HS-27A (cell line): ENCODE measurements around the gene CADM1.

Experiments used
- DNase-seq: peaks from one replicate; pipeline ENCODE4 v3.0.0-alpha.2; 2012; ENCODE audit warnings: low read depth, missing footprints

CADM1 gene

DNA sequence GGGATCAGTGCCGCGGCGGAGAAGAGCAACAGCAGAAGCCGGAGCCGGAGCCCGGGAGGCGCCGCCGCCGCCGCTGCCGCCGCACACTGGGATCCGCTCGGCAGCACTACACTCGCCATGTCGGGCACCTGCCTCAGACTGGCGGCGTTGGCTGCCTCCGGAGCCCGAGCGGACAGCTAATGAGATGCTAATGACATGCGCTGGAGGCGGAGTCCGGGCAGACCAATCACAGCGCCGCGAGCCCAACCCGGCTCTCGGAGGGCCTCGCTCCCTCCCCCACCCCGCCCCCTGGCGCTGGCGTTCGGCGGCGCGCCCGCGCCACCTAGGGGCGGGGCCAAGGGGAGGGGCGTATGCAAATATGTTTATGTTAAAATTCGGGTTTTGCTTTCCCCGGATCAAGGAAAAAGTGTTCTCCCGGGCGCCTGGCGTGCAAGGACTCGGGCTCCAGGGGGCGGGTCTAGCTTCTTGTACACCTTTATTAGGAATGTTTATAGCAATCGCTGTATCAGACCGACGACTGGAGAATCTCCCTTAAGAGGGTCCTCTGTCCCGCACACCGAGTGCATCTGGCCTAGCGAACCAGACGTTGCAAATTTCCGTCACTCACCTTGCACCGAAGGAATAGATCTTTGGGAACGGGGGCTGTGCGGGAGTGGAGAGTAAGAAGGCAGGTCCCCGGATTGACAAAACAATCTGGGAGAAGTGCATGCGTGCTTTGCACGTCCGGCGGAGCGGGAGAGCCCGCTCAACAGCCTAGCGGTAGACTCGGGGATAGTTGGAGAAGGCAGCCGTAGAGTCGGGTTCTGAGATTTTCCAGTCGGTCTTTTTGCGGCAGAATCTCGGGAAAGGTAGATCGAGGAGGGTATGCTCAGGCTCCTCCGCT lies at the start of gene CADM1:
Gene CADM1, minus strand, starts transcription at position 140 of the 883 bp plus-strand sequence.
- DNase-seq, result no peak

DNA sequence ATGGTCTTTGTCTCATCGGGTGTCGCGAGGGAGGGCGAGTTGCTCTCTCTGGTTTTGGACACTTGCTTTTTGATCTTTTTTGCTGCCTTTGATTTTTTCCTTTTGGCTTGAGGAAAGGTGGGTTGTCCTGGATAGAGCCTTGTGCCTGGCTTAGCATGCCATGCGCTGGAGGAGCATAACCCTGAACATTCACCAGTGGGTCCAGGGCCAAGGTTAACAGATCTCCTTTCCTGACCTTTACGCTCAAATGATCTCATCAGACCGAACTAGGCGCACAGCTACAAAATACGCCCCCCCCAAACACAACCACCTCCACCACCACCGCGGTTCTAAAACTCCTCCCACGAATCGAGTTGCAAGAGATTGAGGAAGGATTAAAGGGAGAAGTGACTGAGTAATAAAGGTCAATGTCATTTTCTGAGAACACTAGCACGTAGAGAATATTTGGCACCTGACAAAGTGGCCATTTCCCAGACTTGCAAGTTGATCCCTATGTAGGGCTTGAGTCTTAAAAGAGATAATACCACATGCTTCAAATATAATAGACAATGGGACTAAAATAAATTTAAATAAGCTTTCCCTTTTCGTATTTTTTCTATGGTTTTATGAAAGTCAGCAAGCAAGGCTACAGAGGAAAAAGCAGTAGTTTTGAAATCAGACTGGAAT lies 48.7 kb upstream of the CADM1 start:
- no peak for DNase-seq

DNA sequence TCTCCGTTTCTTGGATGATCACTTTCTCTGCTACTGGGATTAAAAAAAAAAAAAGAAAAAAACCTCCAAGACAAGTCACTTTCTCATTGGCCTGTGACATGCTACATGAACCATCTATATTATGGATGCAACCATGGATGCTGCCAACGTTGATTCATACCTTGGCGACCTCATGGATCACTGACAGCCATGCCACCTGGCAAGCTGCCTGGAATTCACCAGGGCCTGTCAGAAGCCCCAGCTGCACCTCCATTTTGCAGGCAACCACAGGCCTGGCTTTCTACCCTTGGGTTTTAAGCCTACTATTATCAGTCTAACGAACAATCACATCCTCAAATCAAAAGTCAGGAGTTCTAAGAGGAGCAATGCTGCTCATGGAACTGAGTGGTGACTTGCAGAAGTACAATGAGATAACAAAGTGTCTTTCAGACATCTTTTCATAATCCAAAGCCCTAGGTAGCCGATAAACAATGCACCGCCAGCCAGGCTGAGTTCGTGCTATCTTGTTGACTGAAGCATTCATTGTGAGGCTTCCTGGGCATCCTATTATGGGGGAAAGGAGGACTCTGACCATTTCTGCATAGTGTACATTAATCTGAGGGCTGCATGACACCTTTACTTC lies 48.0 kb upstream of the CADM1 start:
- no peak for DNase-seq

DNA sequence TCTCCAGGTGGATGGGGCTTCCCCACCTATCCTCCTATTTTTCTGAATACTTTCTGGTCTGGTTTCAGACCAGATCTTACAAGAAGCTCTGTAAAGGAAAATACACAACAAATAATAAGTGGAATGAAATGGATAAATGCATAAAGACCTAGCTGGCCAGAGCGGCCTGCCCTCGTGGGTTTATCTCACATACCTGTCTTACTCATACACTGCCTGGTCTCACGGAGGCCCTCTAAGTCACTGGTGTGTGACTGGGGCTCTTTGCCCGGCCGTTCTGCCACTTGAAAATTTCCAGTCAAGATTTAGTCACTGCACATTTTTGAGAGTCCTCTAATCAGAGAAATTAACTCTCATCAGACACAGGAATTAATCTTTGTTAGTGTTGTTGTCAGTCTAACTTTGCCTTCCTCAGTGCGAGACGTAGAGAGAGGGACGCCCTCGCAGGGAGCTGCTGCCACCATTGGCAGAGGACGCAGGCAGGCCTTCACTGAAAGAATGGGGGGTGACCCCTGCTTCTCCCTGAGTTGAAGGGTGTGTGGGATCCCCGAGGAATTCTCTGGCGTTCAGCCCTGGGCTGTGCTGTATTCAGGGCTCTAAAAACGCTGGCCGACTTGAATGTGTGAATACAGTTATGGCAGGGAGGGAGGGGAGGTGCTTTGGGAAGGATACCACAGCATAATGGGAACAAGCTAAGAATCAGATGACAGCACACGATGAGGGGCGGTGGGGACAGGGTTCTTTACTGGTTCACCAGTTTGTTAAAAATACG lies 46.3 kb upstream of the CADM1 start:
- no peak for DNase-seq

DNA sequence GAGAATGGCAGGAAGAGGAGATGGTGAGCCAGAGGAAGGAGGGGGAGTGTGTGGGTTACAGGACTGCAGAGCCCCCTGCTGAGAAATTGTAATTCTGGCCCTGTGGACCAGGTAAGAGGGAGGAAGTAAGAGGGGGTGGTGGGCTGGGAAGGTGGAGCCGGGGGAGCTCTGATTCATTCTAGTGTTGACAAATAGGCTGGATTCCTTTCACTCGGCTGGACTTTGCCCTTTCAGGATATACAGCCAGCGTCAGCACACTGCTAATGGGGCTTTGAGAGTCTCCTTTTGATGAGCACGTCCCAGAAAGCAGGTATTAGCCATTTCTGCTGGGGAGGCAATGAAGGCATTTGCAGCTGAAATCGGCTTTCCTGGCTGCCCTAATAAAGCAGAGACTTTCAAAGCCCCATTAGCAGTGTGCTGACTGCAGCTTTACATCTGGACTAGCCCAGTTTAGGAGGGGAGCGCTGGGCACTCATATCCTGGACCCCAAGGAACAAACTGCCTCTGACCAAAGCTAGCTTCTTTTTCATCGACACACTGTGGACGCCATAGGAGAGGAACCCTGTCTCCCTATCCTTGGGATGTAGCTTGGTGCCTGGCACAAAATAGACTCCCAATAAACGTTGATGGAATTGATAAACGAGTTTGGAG lies 44.8 kb upstream of the CADM1 start:
- DNase-seq, result no peak

DNA sequence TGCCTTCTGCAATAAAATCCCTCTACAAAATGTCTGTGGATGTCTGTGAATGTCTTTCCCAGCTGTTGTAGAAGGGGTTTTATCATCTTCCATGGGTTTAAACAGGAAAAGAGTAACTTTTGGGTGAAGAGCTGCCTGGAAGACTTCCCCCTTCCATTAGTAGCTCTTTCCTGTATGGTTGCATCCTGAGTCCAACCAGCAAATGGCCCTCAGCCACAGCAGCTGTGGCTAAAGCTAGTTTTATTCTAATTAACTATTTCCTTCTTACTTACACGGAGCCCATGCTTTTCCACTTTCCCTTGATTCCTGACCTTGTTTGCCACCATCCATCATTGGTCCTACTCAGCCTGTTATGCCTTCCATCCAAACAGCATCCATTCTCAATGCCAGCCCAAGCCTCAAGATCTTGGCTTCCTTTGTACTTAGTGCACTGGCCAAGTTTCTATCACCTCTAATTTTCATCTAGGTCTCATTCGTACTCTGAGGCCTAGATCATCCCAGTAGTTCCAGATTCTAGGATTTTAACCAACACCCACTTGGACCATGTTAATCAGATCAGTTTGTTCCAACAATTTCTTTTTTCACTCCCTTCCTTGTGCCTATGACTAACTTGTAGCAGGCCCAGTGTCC lies 41.5 kb upstream of the CADM1 start:
- no peak for DNase-seq

DNA sequence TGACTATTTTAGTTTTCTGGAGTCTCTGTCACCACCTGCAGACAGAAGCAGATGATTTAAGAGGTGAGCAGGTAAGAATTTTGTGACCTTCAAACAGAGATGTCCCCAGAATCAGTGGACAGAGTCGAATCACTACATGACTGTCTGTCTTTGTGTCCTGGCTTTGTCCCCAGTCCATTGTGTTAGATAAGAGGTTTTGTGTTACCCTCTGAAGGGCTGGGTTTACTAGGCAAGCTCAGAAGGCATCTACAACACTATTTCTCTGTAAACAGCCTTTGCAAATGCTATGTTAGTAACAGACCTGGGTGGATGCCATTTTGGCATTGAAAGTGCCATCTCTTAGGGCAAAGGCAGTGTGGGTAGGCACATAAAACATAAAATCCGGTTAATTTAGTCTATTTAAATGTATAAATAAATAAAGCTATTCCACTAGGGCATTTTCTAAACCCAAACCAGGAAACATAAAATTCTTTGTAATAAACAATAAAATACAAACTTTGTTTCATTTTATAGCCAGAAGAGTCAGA lies 40.3 kb upstream of the CADM1 start:
- no peak for DNase-seq

DNA sequence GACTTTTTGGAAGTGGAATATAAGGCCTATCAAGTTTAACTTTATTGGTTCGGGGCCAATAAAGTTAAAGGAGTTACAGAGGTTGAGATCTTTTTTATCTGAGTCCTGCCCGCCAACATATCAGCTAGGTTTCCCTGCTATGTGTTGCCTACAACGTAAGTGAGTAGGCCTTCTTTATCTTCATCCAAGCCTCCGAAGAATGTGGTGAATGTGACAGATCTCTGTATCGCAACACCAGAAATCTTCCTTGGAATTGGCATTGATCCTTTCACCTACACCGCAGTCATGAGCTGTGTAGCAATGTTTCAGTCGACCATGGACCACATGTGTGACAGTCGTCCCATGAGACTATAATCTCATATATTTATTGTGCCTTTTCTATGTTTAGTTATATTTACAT lies 37.3 kb upstream of the CADM1 start:
- DNase-seq, result no peak

DNA sequence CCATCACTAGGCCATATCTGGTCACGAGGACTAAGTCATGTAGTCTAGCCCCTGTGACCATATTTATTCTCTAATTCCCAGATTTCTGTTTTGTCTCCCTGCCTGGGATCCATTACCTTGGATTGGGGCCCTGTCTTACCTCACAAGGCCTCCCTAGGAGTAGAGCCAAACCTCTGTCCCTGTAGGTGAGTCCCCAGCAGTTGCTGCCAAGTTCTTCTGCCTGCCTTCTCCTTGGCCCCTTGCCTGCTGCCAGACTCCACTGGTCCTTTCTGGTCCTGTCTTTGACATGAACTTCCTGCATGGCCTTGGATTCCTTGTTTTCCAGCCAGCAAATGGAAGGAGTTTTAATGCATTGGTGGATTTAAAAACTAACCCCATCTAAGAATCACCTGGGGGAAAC lies 35.6 kb upstream of the CADM1 start:
- no peak for DNase-seq

DNA sequence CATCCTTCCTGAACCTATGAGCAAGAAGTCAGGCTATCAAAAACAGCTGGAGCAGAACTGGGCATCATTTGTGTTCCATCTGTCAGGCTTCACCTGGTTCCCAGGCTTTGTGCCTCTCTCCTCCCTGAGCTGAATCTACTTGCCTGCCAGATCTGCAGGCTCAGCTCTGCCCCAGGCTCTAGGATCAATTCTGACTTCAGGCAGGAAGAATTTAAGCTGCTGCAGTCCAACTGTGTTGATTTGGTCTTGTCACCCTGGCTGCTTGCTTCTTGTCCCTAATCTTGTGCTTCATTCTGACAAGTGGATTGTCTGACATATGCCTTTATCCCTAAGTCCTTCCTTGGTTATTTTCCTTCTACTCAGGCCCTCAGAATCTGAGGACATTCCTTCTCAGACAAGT lies 31.6 kb upstream of the CADM1 start:
- DNase-seq, result no peak

DNA sequence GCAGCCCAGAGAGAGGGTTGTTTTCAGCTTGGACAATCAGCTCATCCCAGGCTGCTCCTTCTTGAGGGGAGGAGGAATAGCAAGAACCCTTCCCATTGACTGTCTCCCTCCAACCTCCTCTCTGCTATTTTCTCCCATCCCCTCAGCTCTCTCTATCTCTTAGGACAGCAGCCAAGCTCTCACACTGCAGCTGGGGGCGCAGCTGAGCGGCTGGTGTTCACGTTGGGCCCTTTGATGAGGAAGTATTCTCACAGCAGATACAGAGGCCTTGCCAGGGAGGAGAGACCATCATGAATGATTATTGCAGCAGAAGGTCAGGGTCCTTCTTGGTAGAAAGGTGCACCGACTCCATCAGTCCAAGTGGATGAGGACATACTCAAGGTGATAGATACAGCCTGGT lies 26.5 kb upstream of the CADM1 start:
- DNase-seq, result no peak

DNA sequence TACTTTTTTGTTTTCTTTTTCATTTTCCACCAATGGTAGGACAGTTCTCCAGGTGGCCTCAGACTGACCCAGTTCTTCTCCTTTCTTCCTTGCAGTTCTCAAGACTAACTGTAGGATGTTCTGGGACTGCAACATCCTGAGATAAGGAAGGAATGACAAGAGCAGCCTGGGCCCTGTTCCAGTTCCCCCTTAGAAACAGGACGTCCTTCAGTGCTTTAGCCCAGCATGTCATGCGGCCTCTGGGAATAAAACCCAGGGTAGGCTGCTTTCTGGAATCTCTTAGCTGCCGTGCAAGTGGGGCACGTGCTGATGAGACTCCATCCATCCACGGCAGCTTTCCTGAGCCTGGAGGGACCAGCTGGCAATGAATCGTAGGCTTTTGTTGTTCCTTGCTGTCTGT lies 24.0 kb upstream of the CADM1 start:
- no peak for DNase-seq

DNA sequence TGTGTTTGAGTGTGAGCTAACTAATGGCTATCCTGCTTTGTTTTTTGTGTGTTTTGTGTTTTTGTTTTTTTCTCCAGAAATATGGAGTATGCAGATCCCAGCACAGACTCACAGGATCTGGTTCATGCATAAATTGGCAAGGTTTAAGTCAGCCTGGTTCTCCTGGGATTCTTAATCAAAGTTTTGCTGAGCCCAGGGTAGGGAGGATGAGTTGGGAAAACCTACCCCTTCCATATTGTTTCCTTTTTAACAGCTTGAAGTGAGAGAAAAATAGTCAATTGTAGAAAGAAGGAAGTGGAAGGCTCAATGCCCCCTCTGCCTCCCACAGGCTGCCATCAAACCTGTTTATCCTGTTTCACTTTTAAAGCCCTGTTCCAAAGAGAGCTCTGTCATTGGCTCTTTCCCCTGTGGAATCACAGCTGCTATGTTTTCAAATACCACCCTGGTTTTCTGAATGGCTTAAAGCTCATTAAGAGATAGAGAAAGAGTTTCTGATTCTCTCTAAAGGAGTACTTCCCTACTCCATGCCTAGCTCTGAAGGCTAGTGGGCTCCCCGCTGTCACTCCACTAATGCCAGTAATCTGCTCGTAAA lies 23.4 kb upstream of the CADM1 start:
- DNase-seq, result no peak

DNA sequence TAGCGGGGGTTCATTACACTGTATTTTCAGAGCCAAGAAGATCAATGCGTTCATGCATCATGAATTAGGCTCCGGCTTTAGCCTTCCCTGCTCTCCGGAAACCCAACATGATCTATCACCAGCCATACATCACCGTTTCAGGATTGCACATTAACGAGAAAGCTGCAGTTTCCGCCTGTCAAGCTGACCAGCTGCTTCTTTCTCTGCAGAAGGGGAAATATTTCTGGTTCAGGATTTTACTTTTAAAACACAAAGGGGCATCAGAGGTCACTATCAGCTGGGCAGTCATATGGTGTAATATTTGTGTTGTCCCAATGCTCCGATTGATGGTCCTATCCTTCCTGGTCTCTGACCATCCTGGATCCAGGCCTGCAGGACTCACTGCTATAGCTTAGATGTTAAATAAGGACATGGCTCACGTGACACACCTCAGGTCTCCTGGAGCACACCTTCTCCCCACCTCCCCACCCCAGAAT lies 21.4 kb upstream of the CADM1 start:
- no peak for DNase-seq

DNA sequence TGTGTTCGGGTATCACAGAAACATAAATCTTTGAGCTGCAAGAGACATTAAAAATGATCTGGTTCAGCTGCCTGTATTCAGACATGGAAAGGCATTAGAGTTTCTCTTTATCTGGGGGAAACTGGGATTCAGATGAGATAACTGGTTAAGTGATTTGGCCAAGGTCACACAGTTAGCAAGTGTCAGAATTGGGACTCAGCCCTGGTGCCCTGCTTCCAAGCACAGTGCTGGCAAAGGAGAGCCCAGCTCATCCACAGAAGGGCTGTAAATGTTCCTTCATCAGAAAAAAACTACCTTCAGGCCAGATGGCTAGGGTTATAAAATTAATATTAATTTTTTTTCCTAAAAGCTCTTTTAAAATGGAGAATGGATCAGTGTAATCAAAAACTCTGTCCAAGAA lies 20.4 kb upstream of the CADM1 start:
- DNase-seq, result no peak

DNA sequence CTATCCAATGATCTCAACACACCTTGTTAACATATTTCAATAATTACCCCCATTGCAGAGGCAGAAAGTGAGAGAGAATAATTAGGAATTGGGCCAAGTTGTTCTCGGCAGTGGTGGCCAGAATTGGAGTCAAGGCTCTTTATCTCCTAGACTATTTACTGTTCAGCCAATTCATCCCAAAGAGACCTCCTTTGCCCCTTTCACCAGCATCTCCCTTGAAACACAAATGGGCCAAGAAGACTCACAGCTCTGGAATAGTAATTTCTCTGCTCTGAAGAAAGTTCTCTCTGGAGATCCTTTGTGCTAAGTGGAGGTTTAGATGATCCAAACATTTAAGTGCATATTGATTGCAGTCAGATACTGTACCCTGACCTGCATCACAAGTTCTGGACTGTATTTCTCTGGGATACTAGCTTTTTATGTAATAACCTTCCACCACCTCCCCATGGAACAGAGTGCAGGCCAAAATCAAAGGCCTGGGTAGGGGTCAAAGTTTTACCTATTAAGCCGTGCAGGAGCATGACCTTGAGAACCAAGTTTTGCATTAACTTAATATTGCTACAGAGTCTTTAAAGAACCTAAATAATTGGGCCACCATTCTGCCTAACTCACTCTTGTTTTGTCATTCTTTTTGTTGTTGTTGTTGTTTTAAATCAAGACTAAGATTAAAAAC lies 19.6 kb upstream of the CADM1 start:
- no peak for DNase-seq

DNA sequence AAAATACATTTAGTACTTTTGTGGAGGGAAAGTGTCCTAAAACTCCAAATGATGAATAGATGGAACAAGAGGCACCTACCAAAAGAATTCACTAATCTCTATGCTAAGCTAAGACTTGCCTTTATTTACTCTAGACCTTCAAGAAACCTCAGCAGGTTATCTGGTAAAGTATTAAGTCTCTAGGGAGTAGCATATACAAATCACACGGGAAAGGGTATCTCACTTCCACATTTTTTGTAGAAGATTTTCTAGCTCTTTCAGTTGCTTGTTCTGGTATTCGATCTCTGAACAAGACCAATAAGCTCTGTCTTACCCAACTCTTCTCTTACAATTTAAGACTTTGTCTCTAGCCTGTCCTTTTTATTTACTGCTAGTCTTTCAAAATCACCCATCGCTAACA lies 18.1 kb upstream of the CADM1 start:
- DNase-seq, result no peak

DNA sequence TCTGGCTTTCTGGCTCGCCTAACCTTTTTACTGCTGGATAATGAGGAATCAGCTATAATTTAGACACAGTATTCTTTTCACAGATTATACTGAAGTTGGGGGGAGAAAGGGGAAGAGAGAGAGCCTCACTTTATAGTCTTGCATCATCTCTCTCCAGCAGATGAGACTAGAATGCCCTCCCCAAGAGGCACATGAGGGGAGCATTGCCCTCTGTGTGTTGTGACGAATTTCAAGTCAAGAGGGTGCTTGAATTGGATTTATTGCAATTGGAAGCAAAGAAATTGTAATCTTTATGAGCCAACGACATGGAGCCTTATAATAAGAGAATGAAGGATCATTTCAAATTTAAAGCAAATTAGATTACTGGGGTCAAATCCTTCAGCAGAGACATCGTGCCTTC lies 17.6 kb upstream of the CADM1 start:
- no peak for DNase-seq

DNA sequence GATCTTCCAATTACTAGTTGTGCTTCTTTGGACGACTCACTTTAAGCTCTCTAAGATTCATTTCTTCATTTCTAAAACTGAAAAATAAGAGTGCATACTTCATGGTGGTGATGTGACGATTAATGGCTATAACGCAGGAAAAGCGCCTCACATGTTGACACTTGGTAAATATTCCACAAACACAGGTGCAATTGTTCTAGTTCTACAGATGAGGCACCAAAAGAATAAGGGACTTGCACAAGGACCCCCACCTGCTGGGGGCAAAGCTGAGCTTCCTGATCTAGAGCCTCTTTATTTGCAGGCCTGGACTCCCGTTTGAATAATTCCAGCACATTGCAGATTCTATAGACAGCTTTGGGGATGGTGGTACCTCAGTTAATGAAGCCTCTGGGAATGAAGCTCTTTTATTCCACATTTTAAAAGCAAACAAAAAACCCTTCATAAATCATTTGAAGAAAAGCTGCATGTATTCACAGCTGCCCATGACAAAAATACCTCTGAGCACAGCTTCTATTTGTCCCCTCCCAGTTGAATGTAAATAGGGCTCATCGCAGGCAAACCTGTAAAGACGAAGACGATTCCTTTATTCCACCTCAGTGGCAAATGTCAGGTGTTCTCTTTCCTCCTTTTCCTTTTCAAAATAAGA lies 14.9 kb upstream of the CADM1 start:
- DNase-seq, result no peak
